KOPT-K1 (cell line): ENCODE data around the gene OTULINL.

ENCODE experiments used
- H3K27ac ChIP-seq: fragments of 200-600 bp; sonication (generic); 2 replicates; pipeline ENCODE4 v1.5.1; 2016; ENCODE audit warnings: antibody characterized with exemption, mild to moderate bottlenecking, low read depth, low read length; ENCODE audit not compliant: poor library complexity, severe bottlenecking
- H3K36me3 ChIP-seq: fragments of 200-600 bp; sonication (generic); 2 replicates; pipeline ENCODE4 v1.5.1; 2017; ENCODE audit warnings: antibody characterized with exemption, mild to moderate bottlenecking, low read length, moderate library complexity; ENCODE audit not compliant: insufficient read depth
- H3K9me3 ChIP-seq: fragments of 200-600 bp; sonication (generic); 2 replicates; pipeline ENCODE4 v1.5.1; 2017; ENCODE audit warnings: antibody characterized with exemption, low read length, mild to moderate bottlenecking; ENCODE audit not compliant: insufficient read depth, poor library complexity, severe bottlenecking

The OTULINL gene

DNA sequence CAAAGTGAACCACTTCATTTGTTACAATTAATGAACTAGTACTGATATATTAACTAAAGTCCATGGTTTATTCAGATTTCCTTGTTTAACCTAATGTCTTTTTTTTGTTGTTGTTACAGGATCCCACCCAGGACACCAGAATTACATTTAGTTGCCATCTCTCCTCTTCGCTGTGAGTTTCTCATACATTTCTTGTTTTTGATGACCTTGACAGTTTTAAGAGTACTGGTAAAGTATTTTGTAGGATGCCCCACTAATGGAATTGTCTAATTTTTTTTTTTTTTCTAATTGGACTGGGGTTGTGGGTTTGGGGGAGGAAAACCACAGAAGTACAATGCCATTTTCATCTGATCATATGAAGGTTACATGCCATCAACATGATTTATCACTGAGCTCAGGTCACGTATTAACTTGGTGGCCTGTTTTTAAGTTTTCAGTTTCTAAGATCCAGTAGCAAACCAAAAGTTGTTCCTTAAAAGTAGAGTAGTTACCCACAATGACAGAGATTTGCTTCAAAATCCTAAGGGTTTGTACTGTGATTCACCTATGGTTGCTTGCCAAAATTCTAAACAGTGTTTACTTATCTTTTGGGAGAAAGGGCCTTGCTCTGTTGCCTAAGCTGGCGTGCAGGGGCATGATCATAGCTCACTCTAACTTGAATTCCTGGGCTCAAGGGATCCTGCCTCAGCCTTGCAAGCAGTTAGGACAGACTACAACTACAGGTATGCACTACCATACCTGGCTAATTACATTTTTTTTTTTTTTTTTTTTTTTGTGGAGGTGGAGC is 78.4 kb downstream of the OTULINL start:
- Histone ChIP-seq H3K36me3 (no peaks in the 10 kb centered on the region), H3K9me3 (no peaks in the 10 kb centered on the region), H3K27ac (no peak overlapping the region)

DNA sequence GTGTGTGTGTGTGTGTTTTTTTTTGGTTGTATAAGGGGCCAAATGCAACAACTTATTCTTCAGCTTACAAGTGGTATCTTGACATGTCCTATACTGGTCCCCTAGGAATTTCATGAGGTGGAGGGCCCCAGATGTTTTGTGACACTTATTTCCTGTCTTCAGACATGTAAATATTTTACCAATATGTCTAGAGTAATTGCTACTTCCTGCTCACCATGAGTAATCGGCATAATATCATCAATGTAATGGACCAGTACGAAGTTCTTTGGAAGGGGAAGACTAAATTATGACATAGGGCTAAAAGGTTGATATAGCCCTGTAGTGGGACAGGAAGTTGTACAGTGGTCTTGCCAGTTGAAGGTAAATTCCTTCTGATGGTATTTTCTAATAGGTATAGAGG is 79.2 kb downstream of the OTULINL start:
- Histone ChIP-seq H3K36me3 (no peaks in the 10 kb centered on the region), H3K27ac (no peak overlapping the region), H3K9me3 (no peaks in the 10 kb centered on the region)
